Fibroblast of lung (primary cell): Measurements from ENCODE around the gene ADAP1. TPM values are rescaled to one million over a fixed set of nuclear protein-coding genes. Genes with fewer than 3 reads are reported as not detected.

Source experiments
- DNase-seq, 2 donors: peaks; one replicate each; pipeline versions ENCODE4 v3.0.0 to v3.0.0-alpha.2; 2010; ENCODE audit warnings: low read depth in 2 of 2
- H2AFZ ChIP-seq: 2 replicates; pipeline ENCODE4 v1.5.1; 2012; ENCODE audit warnings: low read length, control low read depth, inconsistent platforms
- H3K27ac ChIP-seq: 2 replicates; pipeline ENCODE4 v1.5.1; 2011; ENCODE audit warnings: low read length, control low read depth; ENCODE audit not compliant: insufficient read depth
- H3K27me3 ChIP-seq: 2 replicates; pipeline ENCODE4 v1.5.1; 2011; ENCODE audit warnings: mild to moderate bottlenecking, low read length; ENCODE audit not compliant: control insufficient read depth, insufficient read depth
- H3K36me3 ChIP-seq: 2 replicates; pipeline ENCODE4 v1.5.1; 2011; ENCODE audit warnings: low read length; ENCODE audit not compliant: control insufficient read depth, insufficient read depth
- H3K4me1 ChIP-seq: 2 replicates; pipeline ENCODE4 v1.5.1; 2011; ENCODE audit warnings: low read length; ENCODE audit not compliant: control insufficient read depth, insufficient read depth; ENCODE audit errors: extremely low read depth
- H3K4me2 ChIP-seq: 2 replicates; pipeline ENCODE4 v1.5.1; 2011; ENCODE audit warnings: low read length, control low read depth; ENCODE audit not compliant: insufficient read depth; ENCODE audit errors: extremely low read depth
- H3K4me3 ChIP-seq, 4 experiments: fragments of 200-600 bp in 1 of 4; sonication (generic) in 1 of 4; replicated peaks in 1 of 4; 2 replicates each; pipeline ENCODE4 v1.5.1; 2011 to 2016; ENCODE audit warnings: low read length in 4 of 4, low read depth in 3 of 4, mild to moderate bottlenecking in 3 of 4, control low read depth in 2 of 4, inconsistent platforms in 1 of 4, mixed read lengths in 1 of 4; ENCODE audit not compliant: insufficient read depth in 1 of 4; ENCODE audit errors: control extremely low read depth in 1 of 4
- H3K79me2 ChIP-seq: 2 replicates; pipeline ENCODE4 v1.5.1; 2012; ENCODE audit warnings: mild to moderate bottlenecking, low read length, inconsistent platforms; ENCODE audit not compliant: control insufficient read depth, insufficient read depth
- H3K9ac ChIP-seq: 2 replicates; pipeline ENCODE4 v1.5.1; 2011; ENCODE audit warnings: mild to moderate bottlenecking, low read length, control low read depth; ENCODE audit not compliant: insufficient read depth
- H3K9me3 ChIP-seq: 2 replicates; pipeline ENCODE4 v1.5.1; 2012; ENCODE audit warnings: low read depth, low read length; ENCODE audit not compliant: control insufficient read depth, insufficient read depth
- H4K20me1 ChIP-seq: 2 replicates; pipeline ENCODE4 v1.5.1; 2011; ENCODE audit warnings: low read length; ENCODE audit not compliant: control insufficient read depth, insufficient read depth; ENCODE audit errors: extremely low read depth
- CTCF ChIP-seq, 2 donors: IDR thresholded peaks in 1 of 2; conservative IDR thresholded peaks in 1 of 2; 1 replicate in 1 of 2; 2 replicates in 1 of 2; pipeline ENCODE4 v1.5.1; 2011 to 2012; ENCODE audit warnings: low read length in 2 of 2, control low read depth in 1 of 2, inconsistent platforms in 1 of 2, low read depth in 1 of 2, mild to moderate bottlenecking in 1 of 2
- EZH2 ChIP-seq: IDR thresholded peaks from 2 replicates; pipeline ENCODE4 v1.5.1; 2012; ENCODE audit warnings: low read length, control low read depth, mild to moderate bottlenecking; ENCODE audit errors: missing control alignments
- polyA plus RNA-seq, 2 donors: library from polyadenylated mRNA; depleted of rRNA in 1 of 2; stranded (reverse) in 1 of 2; unstranded in 1 of 2; fragments of >200 nt; gene quantifications; 2 replicates each; pipeline ENCODE4 v1.2.1, GENCODE V29; 2011 to 2012; ENCODE audit warnings: missing spikeins in 1 of 2
- total RNA-seq: library from RNA; depleted of rRNA; stranded (reverse); fragments of >200 nt; gene quantifications from 2 replicates; pipeline ENCODE4 v1.2.1, GENCODE V29; 2014

ADAP1 gene
- total and polyA plus RNA-seq, 2 donors (not counting 1 experiment from before 2014, with no cell fraction given) = 1.1 to 2.3 TPM

- Histone ChIP-seq H3K27ac (no peak overlapping the region), H3K36me3 (peaks cover 35% of the 10 kb centered on the region), H2AFZ (no peak overlapping the region), H3K4me3 (no peak overlapping the region), H3K79me2 (no peaks in the 10 kb centered on the region), H3K4me2 (no peak overlapping the region), H3K9ac (no peak overlapping the region), H3K4me1 (no peaks in the 10 kb centered on the region), H4K20me1 (no peaks in the 10 kb centered on the region), H3K27me3 (no peaks in the 10 kb centered on the region), H3K9me3 (no peaks in the 10 kb centered on the region)
- TF ChIP-seq EZH2 (no peak), CTCF (conservative IDR thresholded peaks at IDR 0.05 in 1 of 2, IDR thresholded peaks at IDR 0.05 in 1 of 2; ENCODE audit: low read depth in 1 of 2, low read length in 2 of 2) (no peak)
- DNase-seq = no peak
These were observed 59.5 kb downstream of the ADAP1 start for GRCh38 chr7:894927-895450.

GRCh38 chr7:894164-894867 lies 60.2 kb downstream of the ADAP1 start:
- peaks cover 35% of the 10 kb centered on the region for H3K36me3 ChIP-seq

GRCh38 chr7:893686-894085 lies 60.8 kb downstream of the ADAP1 start:
- no peak overlapping the region for H3K4me2 ChIP-seq
- no peaks in the 10 kb centered on the region for H3K9me3 ChIP-seq
- no peak overlapping the region for H2AFZ ChIP-seq
- H3K27ac ChIP-seq = no peak overlapping the region
- no peak overlapping the region for H3K9ac ChIP-seq
- H4K20me1 ChIP-seq = no peaks in the 10 kb centered on the region
- H3K27me3 ChIP-seq = no peaks in the 10 kb centered on the region
- no peaks in the 10 kb centered on the region for H3K4me1 ChIP-seq
- no peaks in the 10 kb centered on the region for H3K79me2 ChIP-seq
- no peak for DNase-seq
- no peak overlapping the region for H3K4me3 ChIP-seq
- TF ChIP-seq EZH2 = no peak
- no peak for TF ChIP-seq CTCF (conservative IDR thresholded peaks at IDR 0.05 in 1 of 2, IDR thresholded peaks at IDR 0.05 in 1 of 2; ENCODE audit: low read depth in 1 of 2, low read length in 2 of 2)
- H3K36me3 ChIP-seq = peaks cover 36% of the 10 kb centered on the region

More at GRCh38 chr7:894164-894867, 60.2 kb downstream of the ADAP1 start:
- H3K9ac ChIP-seq = no peak overlapping the region
- no peak for DNase-seq
- H4K20me1 ChIP-seq = no peaks in the 10 kb centered on the region
- H3K4me1 ChIP-seq = no peaks in the 10 kb centered on the region
- TF ChIP-seq EZH2 (no peak), CTCF (conservative IDR thresholded peaks at IDR 0.05 in 1 of 2, IDR thresholded peaks at IDR 0.05 in 1 of 2; ENCODE audit: low read depth in 1 of 2, low read length in 2 of 2) (no peak)
- H2AFZ ChIP-seq = no peak overlapping the region
- no peak overlapping the region for H3K4me2 ChIP-seq
- no peak overlapping the region for H3K4me3 ChIP-seq
- H3K27ac ChIP-seq = no peak overlapping the region
- H3K9me3 ChIP-seq = no peaks in the 10 kb centered on the region
- H3K27me3 ChIP-seq = no peaks in the 10 kb centered on the region
- H3K79me2 ChIP-seq = no peaks in the 10 kb centered on the region
